ENCODE results near the gene FSIP2.

FSIP2 gene, protein sequence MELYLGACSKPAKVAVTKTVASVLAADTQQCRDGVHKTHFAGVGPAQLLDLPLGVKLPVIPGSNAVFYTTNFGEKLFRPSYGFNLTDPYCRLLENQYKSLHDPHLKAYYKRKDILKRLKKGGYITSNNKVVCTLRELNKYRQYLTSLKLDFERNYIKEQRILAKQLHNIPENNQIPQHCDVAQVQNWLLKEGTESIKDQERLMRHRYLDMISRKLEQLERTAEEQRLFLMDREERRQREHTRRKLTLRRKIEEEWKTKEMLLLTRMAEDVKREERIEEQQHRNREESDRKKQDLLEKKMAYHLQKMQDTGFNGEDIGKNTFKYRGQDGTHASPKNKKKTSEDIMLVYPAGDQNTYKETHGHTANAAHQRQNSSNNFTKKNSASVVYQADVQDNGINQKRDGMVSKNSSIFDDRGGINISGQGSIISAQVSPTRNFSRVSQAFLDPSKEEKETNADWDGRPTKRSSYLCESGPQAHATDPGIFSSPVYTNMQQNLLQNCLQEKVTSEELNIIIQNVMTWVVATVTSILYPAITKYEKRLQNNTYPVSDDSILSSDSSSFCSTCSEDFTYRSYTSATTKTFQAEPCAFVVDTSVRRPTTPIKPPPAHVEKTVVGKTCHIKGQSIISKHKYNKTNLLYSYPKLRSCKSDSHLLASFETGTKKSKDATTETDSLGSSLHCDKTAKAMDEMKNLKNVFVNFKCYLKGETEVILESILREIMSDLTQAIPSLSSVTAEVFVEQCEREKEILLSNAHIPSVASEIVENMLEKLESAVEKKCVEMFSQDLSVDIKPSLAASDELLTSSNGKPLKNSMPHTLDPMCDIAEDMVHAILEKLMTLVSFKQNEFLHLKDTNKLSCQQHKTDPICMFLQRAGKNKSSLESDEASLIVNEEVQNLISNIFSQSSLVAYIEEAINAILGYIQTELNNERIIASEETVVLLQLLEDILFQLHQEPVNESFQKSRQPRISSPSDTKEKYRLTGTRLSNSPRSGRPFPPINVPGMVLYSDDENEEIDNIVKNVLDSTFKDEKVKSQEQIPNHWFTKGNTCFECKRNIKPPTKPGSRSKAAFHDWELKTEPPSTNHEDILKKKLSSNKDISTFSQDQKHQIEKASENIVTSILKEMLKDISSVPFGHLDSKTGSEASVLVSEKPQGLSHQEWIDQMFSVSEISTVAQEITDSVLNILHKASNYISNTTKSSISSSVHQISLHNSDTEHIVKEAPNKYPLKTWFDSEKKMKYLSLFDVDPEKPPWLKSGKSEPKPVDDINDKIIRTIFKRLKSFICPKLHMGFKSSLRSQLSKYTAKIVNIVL (N-terminal part only)

DNA sequence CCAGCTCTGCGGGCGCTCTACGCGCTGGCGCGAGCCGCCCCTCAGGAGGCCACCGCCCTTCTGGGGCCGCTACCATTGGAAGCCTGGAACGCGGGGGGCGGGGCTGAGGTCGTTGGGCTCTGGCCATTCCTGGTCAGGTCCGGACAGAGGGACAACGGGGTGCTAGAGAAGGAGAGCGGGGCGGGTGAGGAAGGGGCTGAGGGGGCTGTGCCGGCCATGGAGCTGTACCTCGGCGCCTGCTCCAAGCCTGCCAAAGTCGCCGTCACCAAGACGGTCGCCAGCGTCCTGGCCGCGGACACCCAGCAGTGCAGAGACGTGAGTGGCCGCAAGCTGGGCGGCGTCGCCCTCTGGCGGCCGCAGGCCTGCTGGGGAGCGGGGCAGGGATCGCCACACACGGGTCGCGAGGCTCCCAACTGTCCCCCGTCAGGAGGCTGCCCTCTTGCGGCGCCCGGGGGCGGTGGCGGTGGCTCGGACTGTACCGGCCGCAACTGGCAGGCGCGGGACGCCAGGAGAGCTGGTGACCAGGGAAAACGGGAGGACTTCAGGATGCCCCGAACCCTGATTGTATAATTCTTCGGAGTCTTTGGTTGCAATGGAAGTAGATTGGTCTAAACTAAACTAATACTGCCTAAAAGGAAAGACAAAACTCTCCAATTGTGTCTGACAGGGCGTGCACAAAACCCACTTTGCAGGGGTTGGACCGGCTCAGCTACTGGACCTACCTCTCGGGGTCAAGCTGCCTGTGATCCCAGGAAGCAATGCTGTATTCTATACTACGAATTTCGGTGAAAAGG is at the start of gene FSIP2:
Gene FSIP2 (plus strand): TSS at position 126 of the 794 bp plus-strand sequence. CDS start 91 bp downstream, at position 217.
- DNase-seq = no peak

DNA sequence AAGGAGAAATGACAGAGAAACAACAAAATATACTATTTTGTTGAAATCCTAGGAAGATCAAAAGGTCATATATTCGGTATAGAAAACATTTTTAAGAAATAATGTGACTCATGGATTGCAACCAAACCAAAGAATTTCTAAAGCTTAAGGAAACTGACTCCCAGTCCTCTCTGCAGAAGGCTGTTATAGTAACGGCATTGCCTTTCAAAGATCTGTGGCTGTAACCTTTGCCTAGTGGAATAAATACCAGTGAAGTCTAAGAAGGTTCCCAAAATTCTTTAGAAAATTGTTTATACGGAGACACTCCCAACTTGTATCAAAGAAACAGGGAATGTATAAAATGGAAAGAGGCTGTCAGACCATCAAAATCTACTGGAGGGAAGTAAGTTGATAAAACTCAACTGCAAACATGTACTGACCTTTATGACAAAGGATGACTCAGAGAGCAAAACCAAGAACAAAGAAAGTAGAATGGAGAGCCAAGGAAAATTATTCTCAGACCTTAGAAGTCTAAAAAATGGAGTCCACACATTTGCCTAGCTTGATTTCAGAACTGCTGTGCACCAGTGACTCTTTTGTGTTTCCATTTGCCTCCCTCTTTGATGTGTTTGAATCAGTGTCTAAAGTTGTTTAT is 48.6 kb upstream of the FSIP2 start:
- no peak for DNase-seq

DNA sequence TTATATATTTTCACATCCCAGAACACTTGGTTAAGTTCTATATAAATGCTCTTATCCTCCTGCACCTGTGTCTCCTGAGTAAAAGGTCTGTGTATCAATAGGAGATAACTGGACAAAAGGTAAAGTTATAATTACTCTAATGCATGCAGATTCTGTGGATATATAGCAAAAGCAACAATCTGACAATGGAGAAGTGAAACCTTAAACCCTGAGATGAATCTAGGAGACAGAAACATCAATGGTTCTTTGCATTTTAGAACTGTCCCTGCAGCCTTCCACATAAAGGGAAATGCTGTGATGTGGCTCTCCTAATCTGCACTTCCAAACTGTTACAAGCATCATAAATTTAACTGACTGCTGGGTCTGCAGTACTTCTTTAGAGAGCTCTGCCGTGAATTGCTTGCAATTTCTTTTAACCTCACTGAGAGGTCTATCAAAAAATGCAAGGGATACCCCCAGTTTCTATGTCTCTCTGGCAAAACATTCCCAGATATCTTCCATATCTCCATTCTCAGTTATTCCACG is 42.8 kb upstream of the FSIP2 start:
- DNase-seq = no peak

DNA sequence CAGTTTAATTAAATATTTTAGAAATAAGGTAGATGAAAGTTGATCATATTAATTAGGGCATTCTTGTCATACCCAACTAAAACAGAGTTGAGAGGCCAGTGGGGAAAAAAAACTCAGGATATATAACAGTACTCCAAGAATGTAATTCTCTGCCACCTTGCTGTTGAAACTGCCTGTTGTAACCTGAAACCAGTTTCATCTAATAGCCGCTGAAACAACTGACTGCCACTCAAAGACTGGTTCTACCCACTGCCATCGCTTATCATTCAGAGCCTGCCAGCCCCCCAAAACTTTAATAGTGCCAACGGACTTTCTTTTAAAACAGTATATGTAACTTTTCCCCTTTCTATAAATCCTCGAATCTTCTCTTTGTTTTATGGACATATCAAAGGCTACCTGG is 37.7 kb upstream of the FSIP2 start:
- DNase-seq = no peak

GRCh38 chr2:185734658-185735057 is 3.9 kb upstream of the FSIP2 start:
- no peak for DNase-seq

- no peak for DNase-seq
Measured at GRCh38 chr2:185736210-185736609, 2.4 kb upstream of the FSIP2 start.

- DNase-seq = no peak
Measured at GRCh38 chr2:185745864-185746859, 7.6 kb downstream of the FSIP2 start.

DNA sequence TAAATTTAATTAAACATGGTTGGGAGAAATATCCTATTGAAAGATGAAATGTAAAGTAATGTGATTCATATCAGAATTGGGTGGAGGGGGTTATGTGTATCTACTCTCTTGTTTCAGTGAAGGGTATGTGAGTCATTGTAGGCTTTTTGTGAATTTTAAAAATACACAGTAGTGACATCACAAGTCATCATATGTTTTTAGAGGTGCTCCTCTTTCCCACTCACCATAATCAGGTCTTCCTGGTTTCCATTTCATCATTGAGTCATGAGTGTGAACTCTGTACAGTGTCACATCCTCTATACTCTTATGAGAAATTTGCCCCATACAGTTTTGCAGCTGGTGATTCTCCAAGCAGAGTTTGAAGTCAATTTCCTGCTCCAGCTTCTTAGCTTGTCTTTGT is 18.8 kb downstream of the FSIP2 start:
- no peak for DNase-seq

- DNase-seq = no peak
Measured at GRCh38 chr2:185771396-185771795, 32.8 kb downstream of the FSIP2 start.

DNA sequence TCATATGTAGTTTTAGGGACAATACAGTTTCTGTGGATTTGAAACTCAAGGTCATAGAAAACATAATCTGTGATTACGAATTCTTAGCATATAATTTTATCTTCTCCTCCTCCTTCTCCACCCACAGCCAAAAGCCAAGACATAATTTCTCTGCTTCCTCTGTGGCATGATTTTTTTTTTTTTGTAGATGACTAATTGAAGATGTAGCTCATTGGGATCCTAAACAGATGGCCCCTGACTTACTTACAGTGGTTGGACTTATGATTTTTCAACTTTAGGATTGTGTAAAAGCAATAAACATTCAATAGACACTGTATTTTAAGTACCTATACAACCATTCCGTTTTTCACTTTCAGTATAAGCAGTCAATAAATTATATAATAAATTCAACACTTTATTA is 42.3 kb downstream of the FSIP2 start:
- DNase-seq = no peak

DNA sequence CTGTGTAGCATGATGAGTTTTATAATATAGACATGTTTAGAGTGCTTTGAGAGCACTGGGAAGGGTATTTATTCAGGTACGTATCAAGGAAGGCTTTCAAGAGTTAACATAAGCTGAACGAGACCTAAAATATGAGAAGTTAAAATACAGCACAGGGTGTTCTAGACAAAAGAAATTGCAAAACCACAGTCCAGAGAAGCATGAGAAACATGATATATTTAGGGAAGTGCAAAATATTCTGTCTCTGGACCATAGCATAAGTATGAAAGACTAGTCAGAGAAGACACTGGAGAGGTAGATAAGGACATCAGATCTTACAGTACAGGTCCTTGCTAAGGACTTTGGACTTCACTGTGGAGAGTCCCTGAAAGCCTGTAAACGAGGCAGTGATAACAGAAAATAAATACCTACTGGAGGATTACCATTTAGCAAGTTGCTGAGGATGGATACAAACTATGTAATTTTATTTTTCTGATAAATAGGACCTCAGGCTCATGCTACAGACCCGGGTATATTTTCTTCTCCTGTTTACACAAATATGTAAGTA is 43.7 kb downstream of the FSIP2 start:
- DNase-seq = no peak

- no peak for DNase-seq
Measured at GRCh38 chr2:185785156-185785555, 46.6 kb downstream of the FSIP2 start.

DNA sequence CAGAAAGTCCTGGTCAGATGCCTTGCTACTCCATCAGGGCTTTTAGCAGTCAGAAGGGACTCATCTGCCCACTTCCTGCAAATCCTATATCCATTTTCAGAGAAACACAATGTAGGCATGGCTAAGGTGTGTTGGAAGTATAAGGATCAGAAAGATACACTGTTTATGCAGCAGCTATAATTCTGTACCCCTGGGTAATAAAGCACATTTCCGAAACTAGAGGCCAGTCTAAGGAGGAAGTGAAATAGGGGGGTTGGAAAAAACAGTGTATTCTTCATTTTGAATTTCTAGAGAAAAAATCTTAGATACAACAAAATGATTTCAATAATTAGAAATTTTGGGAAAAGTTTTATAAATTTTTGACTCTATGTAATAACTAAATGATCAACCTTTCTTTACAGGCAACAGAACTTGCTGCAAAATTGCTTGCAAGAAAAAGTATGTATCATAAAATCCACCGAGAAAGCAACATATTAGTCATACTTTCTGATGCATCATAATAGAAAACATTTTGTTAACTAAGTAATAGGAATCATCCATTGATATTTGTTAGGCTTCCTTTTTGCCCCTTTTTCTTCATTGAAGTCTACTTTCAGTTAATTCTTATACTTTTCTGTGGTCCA is 47.4 kb downstream of the FSIP2 start:
- DNase-seq = no peak

DNA sequence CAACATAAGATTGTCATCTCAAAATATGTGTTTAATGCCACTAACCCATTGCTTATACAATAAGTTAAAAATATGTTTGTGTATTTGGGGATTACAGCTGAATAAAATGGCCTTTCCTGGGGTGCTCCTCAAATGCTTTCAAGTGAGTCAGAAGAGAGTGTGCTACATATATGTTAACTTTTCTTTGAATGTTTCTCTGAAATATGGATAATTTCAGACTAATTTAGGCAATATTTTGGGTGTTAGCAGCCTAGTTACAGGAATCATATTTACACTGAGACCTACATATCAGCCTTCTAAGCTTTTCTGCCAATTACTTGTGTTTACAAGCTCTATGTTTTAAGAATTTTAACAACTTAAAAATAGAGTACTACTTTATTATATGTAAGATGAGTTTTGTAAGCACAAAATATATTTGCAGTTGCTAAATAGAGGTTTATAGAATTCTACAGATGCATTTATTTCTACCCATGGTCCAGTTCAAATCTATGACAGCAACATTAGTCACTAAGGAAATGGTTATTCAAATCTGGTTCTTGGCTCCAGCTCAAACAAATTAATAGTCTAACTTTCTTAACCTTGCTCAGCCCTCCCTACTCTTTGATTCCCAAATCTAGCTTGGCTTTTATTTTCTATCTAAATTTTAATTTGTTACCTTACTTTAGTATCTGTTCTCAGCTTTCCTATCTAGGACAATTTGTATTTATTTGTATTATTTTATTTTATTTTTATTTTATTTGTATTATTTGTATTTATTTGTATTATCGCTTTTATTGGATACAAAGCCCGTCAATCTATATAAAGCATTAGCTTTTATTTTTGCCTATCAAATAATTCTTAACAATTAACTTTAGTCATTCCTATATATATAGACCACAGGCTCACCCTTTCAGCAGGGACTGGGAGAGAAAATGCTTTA is 48.9 kb downstream of the FSIP2 start:
- DNase-seq = no peak

DNA sequence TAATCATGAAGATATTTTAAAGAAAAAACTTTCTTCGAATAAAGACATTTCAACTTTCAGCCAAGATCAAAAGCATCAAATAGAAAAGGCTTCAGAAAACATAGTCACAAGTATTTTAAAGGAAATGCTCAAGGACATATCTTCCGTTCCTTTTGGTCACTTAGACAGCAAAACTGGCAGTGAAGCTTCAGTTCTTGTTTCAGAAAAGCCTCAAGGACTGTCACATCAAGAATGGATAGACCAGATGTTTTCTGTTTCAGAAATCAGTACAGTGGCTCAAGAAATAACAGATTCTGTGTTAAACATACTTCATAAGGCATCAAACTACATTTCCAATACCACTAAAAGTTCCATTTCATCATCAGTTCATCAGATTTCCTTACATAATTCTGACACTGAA is 51.8 kb downstream of the FSIP2 start:
- DNase-seq = no peak

- no peak for DNase-seq
Measured at GRCh38 chr2:185793532-185794345, 55.1 kb downstream of the FSIP2 start.

GRCh38 chr2:185796758-185797157 is 58.2 kb downstream of the FSIP2 start:
- no peak for DNase-seq
